Ascending aorta (tissue), 2 donors: Measurements from ENCODE around the gene SCRT2. TPM values are rescaled to one million over a fixed set of nuclear protein-coding genes. Genes with fewer than 3 reads are reported as not detected.
"Not testable (repeated sequence)": the region's sequence is repeated elsewhere in the genome, so short reads cannot be mapped to it uniquely, and the experiment has no call there.

Experiments used
- DNase-seq, 2 donors: peaks; one replicate each; pipeline ENCODE4 v3.0.0-alpha.2; 2019; ENCODE audit warnings: low spot score in 2 of 2
- H3K27ac ChIP-seq, 2 donors: fragments of 200-600 bp; sonication (generic); one replicate each; pipeline ENCODE4 v1.5.1; 2016 to 2017; ENCODE audit warnings: mild to moderate bottlenecking in 1 of 2
- H3K27me3 ChIP-seq: fragments of 200-600 bp; sonication (generic); one replicate; pipeline ENCODE4 v1.5.1; 2017
- H3K36me3 ChIP-seq, 2 donors: fragments of 200-600 bp; sonication (generic); one replicate each; pipeline ENCODE4 v1.5.1; 2016
- H3K4me1 ChIP-seq, 2 donors: fragments of 200-600 bp; sonication (generic); one replicate each; pipeline ENCODE4 v1.5.1; 2016 to 2017; ENCODE audit warnings: mild to moderate bottlenecking in 1 of 2
- H3K4me3 ChIP-seq, 2 donors: fragments of 200-600 bp; sonication (generic); one replicate each; pipeline ENCODE4 v1.5.1; 2016 to 2017; ENCODE audit warnings: mild to moderate bottlenecking in 1 of 2
- H3K9me3 ChIP-seq, 2 donors: fragments of 200-600 bp; sonication (generic); one replicate each; pipeline ENCODE4 v1.5.1; 2016
- intact Hi-C: fragments of 100-400 bp; cut with DNase I; formaldehyde crosslinking; loops from one replicate; pipeline ENCODE4 v1.15.1; 2023
- total RNA-seq: library from RNA; depleted of rRNA; stranded (reverse); fragments of >200 nt; gene quantifications from one replicate; pipeline ENCODE4 v1.1.0, GENCODE V29; 2016
- TF ChIP-seq, protein P1 (sequence below), 3 experiments: fragments of 200-600 bp in 2 of 3; fragments of 450-650 bp in 1 of 3; sonication (generic) in 2 of 3; IDR thresholded peaks; one replicate each; pipeline ENCODE4 v1.5.1; 2016 to 2019; ENCODE audit warnings: antibody characterized with exemption in 3 of 3, mild to moderate bottlenecking in 1 of 3, moderate library complexity in 1 of 3

Gene SCRT2
- total RNA-seq, 1 donor from 2014 or later, result not detected

DNA sequence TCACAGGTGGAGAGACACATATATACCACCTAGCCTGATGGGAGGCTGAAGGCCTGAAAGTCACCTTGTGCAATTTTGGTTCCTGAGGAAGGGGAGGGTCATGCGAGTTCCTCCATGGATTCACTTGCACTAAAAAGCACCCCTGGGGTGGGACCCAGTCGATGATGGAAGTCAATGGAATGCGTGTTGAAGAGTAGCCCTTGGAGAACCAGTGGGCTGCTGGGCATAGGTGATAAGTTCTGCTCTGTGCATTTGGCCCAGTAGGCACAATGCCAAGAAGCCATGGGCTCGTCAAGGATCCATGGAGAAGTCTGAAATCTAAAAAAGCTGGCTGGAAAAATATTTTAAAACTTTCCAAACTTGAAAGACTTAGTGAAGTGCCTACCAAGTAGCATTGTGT is 18.9 kb upstream of the SCRT2 start:
- intact Hi-C loops, result no loop called here
- no peak for DNase-seq
- Histone ChIP-seq H3K9me3 (no peaks in the 10 kb centered on the region), H3K4me1 (no peaks in the 10 kb centered on the region), H3K27ac (no peak overlapping the region), H3K4me3 (no peak overlapping the region), H3K27me3 (no peaks in the 10 kb centered on the region), H3K36me3 (no peaks in the 10 kb centered on the region)
- TF ChIP-seq, protein P1, sequence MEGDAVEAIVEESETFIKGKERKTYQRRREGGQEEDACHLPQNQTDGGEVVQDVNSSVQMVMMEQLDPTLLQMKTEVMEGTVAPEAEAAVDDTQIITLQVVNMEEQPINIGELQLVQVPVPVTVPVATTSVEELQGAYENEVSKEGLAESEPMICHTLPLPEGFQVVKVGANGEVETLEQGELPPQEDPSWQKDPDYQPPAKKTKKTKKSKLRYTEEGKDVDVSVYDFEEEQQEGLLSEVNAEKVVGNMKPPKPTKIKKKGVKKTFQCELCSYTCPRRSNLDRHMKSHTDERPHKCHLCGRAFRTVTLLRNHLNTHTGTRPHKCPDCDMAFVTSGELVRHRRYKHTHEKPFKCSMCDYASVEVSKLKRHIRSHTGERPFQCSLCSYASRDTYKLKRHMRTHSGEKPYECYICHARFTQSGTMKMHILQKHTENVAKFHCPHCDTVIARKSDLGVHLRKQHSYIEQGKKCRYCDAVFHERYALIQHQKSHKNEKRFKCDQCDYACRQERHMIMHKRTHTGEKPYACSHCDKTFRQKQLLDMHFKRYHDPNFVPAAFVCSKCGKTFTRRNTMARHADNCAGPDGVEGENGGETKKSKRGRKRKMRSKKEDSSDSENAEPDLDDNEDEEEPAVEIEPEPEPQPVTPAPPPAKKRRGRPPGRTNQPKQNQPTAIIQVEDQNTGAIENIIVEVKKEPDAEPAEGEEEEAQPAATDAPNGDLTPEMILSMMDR (IDR thresholded peaks at IDR 0.05), result no peak

DNA sequence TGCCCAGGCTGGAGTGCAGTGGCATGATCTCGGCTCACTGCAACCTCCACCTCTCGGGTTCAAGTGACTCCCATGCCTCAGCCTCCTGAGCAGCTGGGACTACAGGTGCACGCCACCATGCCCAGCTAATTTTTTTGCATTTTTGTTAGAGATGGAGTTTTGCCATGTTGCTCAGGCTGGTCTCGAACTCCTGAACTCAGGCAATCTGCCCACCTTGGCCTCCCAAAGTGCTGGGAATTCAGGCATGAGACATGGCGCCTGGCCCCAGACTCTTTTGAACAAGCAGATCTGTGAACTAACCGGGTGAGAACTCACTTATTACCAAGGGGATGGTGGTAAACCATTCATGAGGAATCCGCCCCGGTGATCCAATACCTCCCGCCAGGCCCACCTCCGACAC is 18.2 kb upstream of the SCRT2 start:
- DNase-seq, H3K36me3 ChIP-seq, intact Hi-C loops, H3K4me1 ChIP-seq, H3K27ac ChIP-seq, H3K27me3 ChIP-seq, H3K4me3 ChIP-seq, H3K9me3 ChIP-seq: not testable (repeated sequence)

DNA sequence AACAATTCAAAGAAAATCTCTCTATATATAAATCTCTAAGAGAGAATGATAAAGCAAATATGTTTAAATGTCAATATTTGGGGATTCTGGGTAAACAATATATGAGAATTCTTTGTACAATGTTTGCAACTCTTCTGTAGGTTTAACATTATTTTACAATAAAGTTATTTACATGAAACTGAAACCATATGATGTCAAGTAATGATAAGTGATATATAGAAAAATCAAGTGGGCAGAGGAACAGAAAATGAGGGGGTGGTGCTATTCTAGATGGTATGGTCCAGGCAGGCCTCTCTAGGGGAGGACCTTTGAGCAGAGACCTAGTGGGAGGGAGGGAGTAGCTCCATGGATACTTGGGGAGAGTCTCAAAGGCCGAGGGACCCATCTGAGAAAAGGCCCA is 16.4 kb upstream of the SCRT2 start:
- H3K4me1 ChIP-seq, result no peaks in the 10 kb centered on the region
- intact Hi-C loops, result no loop called here
- no peaks in the 10 kb centered on the region for H3K36me3 ChIP-seq
- TF ChIP-seq, protein P1 (IDR thresholded peaks at IDR 0.05), result no peak
- H3K4me3 ChIP-seq, result no peak overlapping the region
- H3K9me3 ChIP-seq, result no peaks in the 10 kb centered on the region
- no peaks in the 10 kb centered on the region for H3K27me3 ChIP-seq
- H3K27ac ChIP-seq, result no peak overlapping the region
- DNase-seq, result no peak

DNA sequence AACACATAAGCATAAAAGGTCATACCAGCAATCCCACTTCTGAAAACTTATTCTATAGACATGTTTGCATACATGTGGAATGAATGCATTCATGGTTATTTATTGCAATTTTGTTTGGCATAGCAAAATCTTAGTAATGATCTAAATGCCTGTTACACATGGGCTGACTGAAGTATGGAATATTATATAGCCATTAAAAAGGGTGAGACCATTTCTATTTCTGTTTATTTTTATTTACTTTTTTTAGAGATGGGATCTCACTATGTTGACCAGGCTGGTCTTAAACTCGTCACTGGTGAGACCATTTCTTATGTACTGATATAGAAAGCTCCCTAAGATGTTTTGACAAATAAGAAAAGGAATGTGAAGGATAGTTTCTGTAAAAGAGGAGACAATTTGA is 14.3 kb upstream of the SCRT2 start:
- Histone ChIP-seq H3K27ac (no peak overlapping the region), H3K36me3 (no peaks in the 10 kb centered on the region), H3K27me3 (no peaks in the 10 kb centered on the region), H3K4me3 (no peak overlapping the region), H3K9me3 (no peaks in the 10 kb centered on the region), H3K4me1 (no peaks in the 10 kb centered on the region)
- intact Hi-C loops, result no loop called here
- no peak for DNase-seq
- TF ChIP-seq, protein P1 (IDR thresholded peaks at IDR 0.05), result no peak

DNA sequence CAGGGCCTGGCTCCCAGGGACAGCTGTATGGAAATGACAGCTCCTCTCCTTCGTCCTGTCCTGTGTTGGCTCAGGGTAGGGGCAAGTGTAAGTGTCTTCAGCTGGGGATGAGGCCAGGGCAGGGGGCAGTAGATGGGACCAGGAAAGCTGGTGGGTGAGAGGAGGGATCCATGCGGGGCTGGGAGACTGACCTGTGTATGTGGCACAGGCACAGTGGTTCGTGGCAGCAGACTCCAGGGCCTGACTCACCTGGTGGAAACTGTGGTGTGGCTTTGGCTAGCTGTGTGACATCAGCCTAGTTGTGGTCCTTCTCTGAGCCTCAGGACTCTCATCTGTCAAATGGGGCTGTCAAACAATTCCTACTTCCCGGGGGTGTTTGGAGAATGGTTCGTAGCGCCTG is 13.7 kb upstream of the SCRT2 start:
- no peaks in the 10 kb centered on the region for H3K9me3 ChIP-seq
- TF ChIP-seq, protein P1 (IDR thresholded peaks at IDR 0.05), result no peak
- H3K36me3 ChIP-seq, result no peaks in the 10 kb centered on the region
- H3K27me3 ChIP-seq, result no peaks in the 10 kb centered on the region
- intact Hi-C loops, result no loop called here
- no peak overlapping the region for H3K4me3 ChIP-seq
- no peak overlapping the region for H3K27ac ChIP-seq
- DNase-seq, result no peak
- H3K4me1 ChIP-seq, result no peaks in the 10 kb centered on the region

DNA sequence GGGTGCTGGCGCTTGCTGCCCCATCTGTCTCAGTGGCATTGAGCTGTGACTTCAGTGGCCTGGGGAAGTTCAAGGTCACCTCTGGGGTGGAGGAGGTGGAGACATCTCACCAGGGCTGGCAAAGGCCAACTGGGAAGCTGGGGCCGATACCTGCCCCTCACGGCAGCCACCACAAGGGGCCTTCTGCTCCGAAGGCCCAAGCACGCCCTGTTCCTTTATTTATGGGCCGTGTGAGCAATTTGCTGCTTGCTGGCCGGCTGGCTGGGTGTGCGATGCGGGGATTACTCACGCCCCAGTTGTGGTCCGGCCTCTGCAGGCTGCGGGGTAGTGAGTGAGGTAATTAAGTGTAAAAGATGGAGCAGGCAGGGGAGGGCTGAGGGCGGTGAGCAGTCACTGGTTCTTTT is 13.2 kb upstream of the SCRT2 start:
- H3K4me1 ChIP-seq, result no peaks in the 10 kb centered on the region
- TF ChIP-seq, protein P1 (IDR thresholded peaks at IDR 0.05), result no peak
- H3K27me3 ChIP-seq, result no peaks in the 10 kb centered on the region
- H3K36me3 ChIP-seq, result no peaks in the 10 kb centered on the region
- no peak overlapping the region for H3K27ac ChIP-seq
- H3K4me3 ChIP-seq, result no peak overlapping the region
- DNase-seq, result no peak
- H3K9me3 ChIP-seq, result no peaks in the 10 kb centered on the region
- intact Hi-C loops, result no loop called here
